Breast epithelium (tissue), 4 donors: ENCODE data around the gene TMEM187. TPM values are rescaled to one million over a fixed set of nuclear protein-coding genes. Genes with fewer than 3 reads are reported as not detected.

Experiments
- DNase-seq, 2 donors: peaks; one replicate each; pipeline ENCODE4 v3.0.0-alpha.2; 2019; ENCODE audit warnings: low spot score in 2 of 2
- H3K27ac ChIP-seq, 2 donors: fragments of 200-600 bp; sonication (generic) in 1 of 2; one replicate each; pipeline ENCODE4 v1.5.1; 2016 to 2019; ENCODE audit warnings: mild to moderate bottlenecking in 1 of 2
- H3K27me3 ChIP-seq, 2 donors: fragments of 200-600 bp; sonication (generic) in 1 of 2; one replicate each; pipeline versions ENCODE4 v1.5.1 to v1.6.0; 2017 to 2019; ENCODE audit warnings: control low read depth in 1 of 2, mild to moderate bottlenecking in 1 of 2
- H3K36me3 ChIP-seq: fragments of 200-600 bp; one replicate; pipeline ENCODE4 v1.5.1; 2019
- H3K4me1 ChIP-seq, 2 donors: fragments of 200-600 bp; sonication (generic); one replicate each; pipeline ENCODE4 v1.5.1; 2016 to 2019; ENCODE audit warnings: control low read depth in 1 of 2
- H3K4me3 ChIP-seq, 3 donors: fragments of 200-600 bp; sonication (generic); 1 replicate in 2 of 3; 2 replicates in 1 of 3; pipeline ENCODE4 v1.5.1; 2016 to 2019; ENCODE audit warnings: mild to moderate bottlenecking in 3 of 3, moderate library complexity in 2 of 3
- H3K9me3 ChIP-seq, 2 donors: fragments of 200-600 bp; sonication (generic) in 1 of 2; one replicate each; pipeline ENCODE4 v1.5.1; 2016 to 2019; ENCODE audit warnings: control low read depth in 1 of 2
- CTCF ChIP-seq, 3 donors: fragments of 450-650 bp; IDR thresholded peaks; one replicate each; pipeline ENCODE4 v1.5.1; 2016 to 2017; ENCODE audit warnings: antibody characterized with exemption in 3 of 3, mild to moderate bottlenecking in 3 of 3, moderate library complexity in 3 of 3
- POLR2A ChIP-seq: fragments of 450-650 bp; IDR thresholded peaks from one replicate; pipeline ENCODE4 v1.6.1; 2016; ENCODE audit warnings: antibody characterized with exemption, mild to moderate bottlenecking, moderate library complexity
- POLR2AphosphoS5 ChIP-seq, 3 donors: sonication (generic); formaldehyde crosslinking; IDR thresholded peaks; one replicate each; pipeline ENCODE4 v1.6.1; 2017; ENCODE audit warnings: antibody characterized with exemption in 3 of 3
- intact Hi-C: fragments of 100-400 bp; cut with DNase I; formaldehyde crosslinking; loops from one replicate; pipeline ENCODE4 v1.15.1; 2023; ENCODE audit warnings: low total_unique reads
- total RNA-seq, 3 donors: library from RNA; depleted of rRNA; stranded (reverse); fragments of >200 nt; gene quantifications; one replicate each; pipeline ENCODE4 v1.1.0, GENCODE V29; 2016

TMEM187 gene
- total RNA-seq, 3 donors from 2014 or later, result 7.6 to 10.9 (median 8.2) TPM

- no peaks in the 10 kb centered on the region for H3K9me3 ChIP-seq
- H3K27ac ChIP-seq, result peak overlapping the region; percentile 62 to 74
- intact Hi-C loops, result no loop called here
- no peaks in the 10 kb centered on the region for H3K36me3 ChIP-seq
- no peak for TF ChIP-seq CTCF (IDR thresholded peaks at IDR 0.05)
- no peak for TF ChIP-seq POLR2AphosphoS5 (IDR thresholded peaks at IDR 0.05)
- no peak overlapping the region for H3K4me3 ChIP-seq
- H3K27me3 ChIP-seq, result peaks cover 4 to 59% of the 10 kb centered on the region in 2 donors
- H3K4me1 ChIP-seq, result no peaks in the 10 kb centered on the region
- no peak for DNase-seq
Measured at GRCh38 chrX:154013001-154013421, 40.5 kb downstream of the TMEM187 start.

- intact Hi-C loops, result no loop called here
- no peak overlapping the region for H3K4me3 ChIP-seq
- H3K27ac ChIP-seq, result peak overlapping the region; percentile 62 to 74
- H3K36me3 ChIP-seq, result no peaks in the 10 kb centered on the region
- no peak for DNase-seq
- H3K9me3 ChIP-seq, result no peaks in the 10 kb centered on the region
- peaks cover 4 to 59% of the 10 kb centered on the region in 2 donors for H3K27me3 ChIP-seq
- no peaks in the 10 kb centered on the region for H3K4me1 ChIP-seq
- TF ChIP-seq CTCF (IDR thresholded peaks at IDR 0.05) (peak; percentile 64 to 87 (median 79)), POLR2AphosphoS5 (IDR thresholded peaks at IDR 0.05) (no peak)
Measured at GRCh38 chrX:154013614-154014360, 41.2 kb downstream of the TMEM187 start.

GRCh38 chrX:154014429-154015380, 42.2 kb downstream of the TMEM187 start:
- Histone ChIP-seq H3K27me3 (peaks cover 4 to 59% of the 10 kb centered on the region in 2 donors), H3K27ac (no peak overlapping the region), H3K4me1 (no peaks in the 10 kb centered on the region), H3K9me3 (no peaks in the 10 kb centered on the region), H3K36me3 (no peaks in the 10 kb centered on the region), H3K4me3 (no peak overlapping the region)
- TF ChIP-seq CTCF (IDR thresholded peaks at IDR 0.05) (no peak), POLR2A (no peak), POLR2AphosphoS5 (IDR thresholded peaks at IDR 0.05) (no peak)
- no peak for DNase-seq
- intact Hi-C loops, result no loop called here

GRCh38 chrX:154015581-154016264, 43.2 kb downstream of the TMEM187 start:
- no peak for DNase-seq
- Histone ChIP-seq H3K9me3 (no peaks in the 10 kb centered on the region), H3K27me3 (peaks cover 4 to 59% of the 10 kb centered on the region in 2 donors), H3K4me3 (no peak overlapping the region), H3K4me1 (no peaks in the 10 kb centered on the region), H3K36me3 (no peaks in the 10 kb centered on the region), H3K27ac (no peak overlapping the region)
- TF ChIP-seq POLR2A (no peak), POLR2AphosphoS5 (IDR thresholded peaks at IDR 0.05) (no peak), CTCF (IDR thresholded peaks at IDR 0.05) (no peak)
- intact Hi-C loops, result no loop called here
